GM21526 (cell line): ENCODE results near the gene OR10G3.
"Not testable (repeated sequence)": the region's sequence is repeated elsewhere in the genome, so short reads cannot be mapped to it uniquely, and the experiment has no call there.

ENCODE experiments used
- ATAC-seq: cut with Tn5 transposase; IDR thresholded peaks from one replicate; pipeline ENCODE4 v1.9.1; 2021; ENCODE audit warnings: moderate library complexity; ENCODE audit not compliant: unreplicated experiment, low FRiP score

The OR10G3 gene

DNA sequence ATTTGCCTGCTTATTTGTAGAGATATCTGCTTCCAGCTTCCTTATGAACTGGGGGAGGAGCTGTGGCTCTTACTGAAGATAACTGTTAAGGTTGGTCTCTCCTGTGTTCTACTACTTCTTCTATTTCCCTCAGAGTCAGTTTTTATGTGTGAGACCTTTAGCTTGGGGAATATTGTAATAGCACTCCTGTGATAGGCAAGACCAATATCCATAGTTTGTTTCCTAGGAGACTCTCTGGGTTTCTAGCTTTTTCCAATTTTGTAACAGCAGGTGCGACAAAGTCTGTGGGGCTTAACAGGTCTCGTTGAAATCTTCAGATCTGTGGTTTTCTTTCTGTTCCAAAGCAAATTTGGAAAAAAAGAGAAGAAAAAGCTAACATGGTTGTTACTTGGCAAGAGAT lies at the start of gene OR10G3:
TSS of gene OR10G3 (minus strand) at position 101 of the 400 bp plus-strand sequence. CDS start 9,332 bp downstream, outside the sequence.
- no peak for ATAC-seq

DNA sequence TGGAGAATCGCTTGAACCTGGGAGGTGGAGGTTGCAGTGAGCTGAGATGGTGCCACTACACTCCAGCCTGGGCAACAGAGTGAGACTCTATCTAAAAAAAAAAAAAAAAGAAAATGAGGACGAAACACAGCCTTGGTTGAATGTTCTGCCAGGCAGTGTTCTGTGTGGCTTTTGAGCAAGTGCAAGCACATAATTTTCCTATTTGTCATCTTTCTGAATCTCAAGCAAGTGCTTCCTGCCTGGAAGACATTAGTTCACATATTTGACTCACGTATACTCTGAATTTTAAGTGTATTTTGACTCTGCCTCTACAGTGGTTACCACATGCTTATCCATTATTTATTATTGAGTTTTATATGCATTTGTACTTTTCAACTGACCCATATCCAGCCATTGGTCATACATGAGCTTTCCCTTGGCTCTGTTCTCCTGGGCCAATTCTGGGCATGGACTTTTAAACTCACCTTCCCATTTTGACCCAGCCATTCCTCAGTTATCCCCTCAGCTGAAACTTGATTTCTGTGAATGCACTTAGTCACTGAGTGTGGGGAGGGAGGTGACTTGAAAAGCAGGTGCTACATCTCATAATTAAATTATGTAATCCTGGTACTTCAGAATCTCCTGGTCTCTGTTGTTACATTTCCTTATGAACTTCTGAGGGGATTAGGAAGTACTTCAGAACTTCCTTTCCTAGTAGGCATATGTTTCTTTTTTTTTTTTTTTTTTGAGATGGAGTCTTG lies 46.8 kb upstream of the OR10G3 start:
- ATAC-seq: no peak

DNA sequence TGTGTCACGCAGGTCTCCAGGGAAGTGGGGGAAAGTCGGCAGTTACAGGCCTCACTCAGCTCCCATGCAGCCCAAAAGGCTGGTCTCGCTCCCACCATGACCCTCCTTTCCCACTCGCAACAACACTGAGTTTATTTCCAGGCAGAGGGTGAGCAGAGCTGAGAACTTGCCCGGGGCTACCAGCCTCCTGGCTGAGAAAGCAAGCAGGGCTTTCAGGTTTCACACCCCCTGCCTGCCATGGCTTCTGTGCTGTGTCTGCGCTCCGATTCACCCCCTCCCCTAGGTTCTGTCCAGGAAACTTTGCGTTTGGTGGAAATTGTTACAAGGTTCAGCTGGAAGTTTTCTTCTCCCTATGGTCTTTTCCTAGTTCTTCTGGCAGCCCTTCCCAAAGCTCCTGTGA lies 37.7 kb upstream of the OR10G3 start:
- no peak for ATAC-seq

GRCh38 chr14:21614240-21614639 lies 34.4 kb upstream of the OR10G3 start:
- no peak for ATAC-seq

GRCh38 chr14:21612324-21612723 lies 32.4 kb upstream of the OR10G3 start:
- ATAC-seq: no peak

DNA sequence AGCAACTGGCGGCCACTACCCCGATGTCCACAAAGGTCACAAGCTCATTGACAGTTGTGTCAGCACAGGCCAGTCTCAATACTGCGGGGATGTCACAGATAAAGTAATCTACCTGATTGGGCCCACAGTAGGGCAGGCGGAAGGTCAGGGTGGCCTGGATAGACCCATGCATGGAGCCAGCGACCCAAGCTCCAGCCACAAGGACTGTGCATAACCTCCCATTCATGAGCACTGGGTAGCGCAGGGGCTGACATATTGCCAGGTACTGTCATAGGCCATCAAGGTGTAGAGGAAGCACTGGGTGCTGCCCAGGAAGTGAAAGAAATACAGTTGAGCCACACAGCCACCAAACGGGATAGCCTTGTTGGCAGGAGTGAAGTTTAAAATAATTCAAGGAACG lies 22.3 kb upstream of the OR10G3 start:
- not testable (repeated sequence) for ATAC-seq

- no peak for ATAC-seq
Measured at GRCh38 chr14:21589317-21589716, 9.4 kb upstream of the OR10G3 start.

DNA sequence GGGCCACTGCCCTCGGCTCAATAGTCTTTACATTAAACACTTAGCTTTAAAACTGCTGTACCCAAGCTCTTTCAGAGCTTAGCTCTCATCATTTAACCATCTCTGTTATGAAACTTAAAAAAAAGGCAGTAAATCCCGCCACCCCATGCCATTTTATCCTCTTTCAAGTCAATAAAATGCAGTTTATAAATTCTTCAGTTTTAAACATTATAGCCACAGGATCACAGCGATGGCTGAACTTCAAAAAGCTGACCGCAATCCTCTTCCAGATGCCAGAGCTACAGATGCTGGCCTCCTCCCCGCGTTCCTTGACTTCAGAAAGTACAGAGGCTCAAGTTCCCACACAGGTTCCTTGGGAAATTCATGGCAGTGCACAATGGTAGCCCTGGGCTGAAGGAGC lies 4.2 kb downstream of the OR10G3 start:
- no peak for ATAC-seq

DNA sequence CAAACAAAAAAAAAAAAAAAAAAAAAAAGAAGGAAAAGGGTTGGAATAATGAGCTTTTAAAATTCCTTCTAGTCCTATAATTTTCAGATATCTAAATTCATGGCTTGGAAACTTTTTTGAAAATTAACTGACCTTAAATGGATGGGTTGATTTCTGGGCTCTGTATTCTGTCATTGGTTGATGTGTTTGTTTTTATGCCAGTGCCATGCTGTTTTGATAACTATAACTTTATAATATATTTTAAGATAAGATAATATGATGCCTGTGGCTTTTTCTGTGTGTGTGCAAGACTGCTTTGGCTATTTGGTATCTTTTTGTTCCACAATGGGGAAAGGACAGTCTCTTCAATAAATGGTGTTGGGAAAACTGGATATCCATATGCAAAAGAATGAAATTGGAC lies 7.3 kb downstream of the OR10G3 start:
- ATAC-seq: no peak

DNA sequence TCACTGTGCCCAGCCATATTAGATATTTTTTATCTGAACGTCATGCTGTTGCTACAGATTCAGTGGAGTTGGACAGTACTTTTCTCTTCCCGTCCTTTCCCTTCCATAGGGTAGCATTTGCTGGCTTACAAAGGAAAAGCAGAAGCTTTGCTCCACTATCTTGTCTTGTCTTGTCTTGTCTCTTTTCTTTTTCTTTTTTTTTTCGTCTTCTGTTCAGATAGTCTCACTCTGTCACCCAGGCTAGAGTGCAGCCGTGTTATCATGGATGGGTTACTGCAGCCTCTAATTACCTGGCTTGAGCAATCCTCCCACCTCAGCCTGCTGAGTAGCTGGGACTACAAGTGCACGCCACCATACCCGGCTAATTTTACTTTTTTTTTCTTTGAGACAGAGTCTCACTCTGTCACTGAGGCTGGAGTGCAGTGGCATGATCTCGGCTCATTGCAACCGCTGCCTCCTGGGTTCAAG lies 21.1 kb downstream of the OR10G3 start:
- ATAC-seq: no peak

DNA sequence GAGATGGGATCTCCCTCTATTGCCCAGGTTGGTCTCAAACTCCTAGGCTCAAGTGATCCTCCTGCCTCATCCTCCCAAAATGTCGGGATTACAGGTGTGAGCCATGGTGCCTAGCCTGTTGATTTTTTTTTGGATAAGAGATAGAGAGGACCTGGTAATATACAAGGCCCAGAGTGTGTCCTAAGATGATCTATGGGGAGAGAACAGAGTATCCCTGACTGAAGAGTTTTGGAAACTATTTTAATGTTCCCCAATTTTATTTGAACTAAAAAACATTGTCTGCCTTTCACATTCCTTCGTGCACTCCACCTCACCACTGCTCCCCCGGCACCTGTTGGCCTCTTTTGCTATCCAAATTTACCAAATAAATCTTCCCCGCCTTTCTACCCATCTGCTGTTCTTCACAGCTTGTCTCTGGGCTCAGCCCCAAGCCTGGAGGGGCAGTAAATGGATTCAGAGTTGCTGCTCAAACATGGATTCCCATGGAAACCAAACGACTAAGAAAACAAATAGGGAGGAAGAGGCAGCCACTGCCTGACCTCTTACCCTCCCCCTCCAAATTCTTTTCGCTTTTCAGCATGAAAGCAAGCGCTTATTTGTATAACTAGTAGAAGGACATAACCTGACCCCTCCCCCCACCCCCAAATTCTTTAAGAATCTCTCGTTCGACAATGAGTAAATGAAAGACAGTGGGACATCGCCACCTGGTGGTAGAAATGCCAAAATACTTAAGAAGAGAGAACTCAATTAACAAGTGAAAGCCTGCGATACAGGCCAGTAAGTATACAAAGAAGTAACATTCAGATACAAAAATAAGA lies 22.6 kb downstream of the OR10G3 start:
- no peak for ATAC-seq

GRCh38 chr14:21556378-21557083 lies 23.3 kb downstream of the OR10G3 start:
- ATAC-seq: no peak

DNA sequence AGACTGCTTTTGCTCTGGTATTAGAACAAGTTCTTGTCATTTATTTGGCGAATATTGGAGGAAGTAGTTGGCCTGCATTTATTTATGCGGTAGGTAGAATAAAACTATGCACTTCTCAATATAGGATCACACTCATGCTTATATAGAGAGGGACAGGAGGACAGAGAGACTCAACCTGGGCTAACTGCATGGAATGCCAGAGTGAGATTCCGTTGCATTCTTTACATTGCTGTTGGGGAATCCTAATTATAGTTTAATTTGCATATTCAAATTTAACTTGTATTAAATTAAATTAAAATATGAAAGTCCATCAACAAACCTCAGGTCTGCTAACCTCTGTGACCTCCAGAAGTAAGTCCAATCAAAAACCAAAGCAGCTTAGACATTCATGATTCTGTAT lies 26.6 kb downstream of the OR10G3 start:
- ATAC-seq: no peak

DNA sequence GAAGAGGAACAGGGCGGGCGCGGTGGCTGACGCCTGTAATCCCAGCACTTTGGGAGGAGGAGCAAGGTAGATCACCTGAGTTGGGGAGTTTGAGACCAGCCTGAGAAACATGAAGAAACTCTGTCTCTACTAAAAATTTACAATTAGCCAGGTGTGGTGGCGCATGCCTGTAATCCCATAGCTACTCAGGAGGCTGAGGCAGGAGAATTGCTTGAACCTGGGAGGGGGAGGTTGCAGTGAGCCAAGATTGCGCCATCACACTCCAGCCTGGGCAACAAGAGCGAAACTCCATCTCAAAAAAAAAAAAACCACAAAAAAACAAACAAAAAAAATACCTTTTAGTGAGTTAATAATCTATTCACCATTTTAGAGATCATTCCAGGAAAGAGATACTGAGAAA lies 35.3 kb downstream of the OR10G3 start:
- not testable (repeated sequence) for ATAC-seq

GRCh38 chr14:21543963-21544362 lies 35.9 kb downstream of the OR10G3 start:
- no peak for ATAC-seq

GRCh38 chr14:21543521-21543960 lies 36.3 kb downstream of the OR10G3 start:
- no peak for ATAC-seq

GRCh38 chr14:21541413-21542074 lies 38.3 kb downstream of the OR10G3 start:
- no peak for ATAC-seq

- no peak for ATAC-seq
Measured at GRCh38 chr14:21539189-21539940, 40.5 kb downstream of the OR10G3 start.

DNA sequence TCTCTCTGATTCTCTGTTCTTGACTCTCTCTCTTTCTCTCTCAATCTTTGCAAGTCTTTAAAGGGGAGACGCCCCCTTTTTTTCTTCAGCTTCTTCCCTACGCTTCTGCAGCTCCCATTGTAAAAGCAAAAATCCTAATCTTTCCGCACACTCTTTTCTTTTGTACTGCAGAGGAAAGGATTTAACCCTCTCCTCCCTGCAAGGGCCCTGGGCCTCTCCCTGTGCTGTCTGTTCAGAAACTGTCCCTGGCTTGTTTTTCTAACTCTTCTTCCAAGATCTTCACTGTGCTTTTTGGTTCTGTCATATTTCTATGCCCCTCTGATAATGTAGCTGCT lies 42.8 kb downstream of the OR10G3 start:
- ATAC-seq: no peak
